CD14-positive monocyte (primary cell): Measurements from ENCODE around the gene WTAP. TPM values are rescaled to one million over a fixed set of nuclear protein-coding genes. Genes with fewer than 3 reads are reported as not detected.

ENCODE experiments used
- DNase-seq, 3 donors: peaks; one replicate each; pipeline ENCODE4 v3.0.0-alpha.2; 2011 to 2022
- H2AFZ ChIP-seq: 2 replicates; pipeline ENCODE4 v1.6.0; 2012; ENCODE audit warnings: mild to moderate bottlenecking, low read depth, low read length, inconsistent platforms; ENCODE audit not compliant: insufficient read depth, poor library complexity, severe bottlenecking
- H3K27ac ChIP-seq, 2 donors: 1 replicate in 1 of 2; 2 replicates in 1 of 2; pipeline ENCODE4 v1.5.1; 2012 to 2013; ENCODE audit warnings: low read length in 2 of 2, control low read depth in 1 of 2, inconsistent platforms in 1 of 2, low read depth in 1 of 2, mild to moderate bottlenecking in 1 of 2
- H3K27me3 ChIP-seq, 2 donors: one replicate each; pipeline versions ENCODE4 v1.6.0 to v1.6.1; 2011 to 2013; ENCODE audit warnings: low read length in 2 of 2; ENCODE audit not compliant: control insufficient read depth in 2 of 2, insufficient read depth in 2 of 2
- H3K36me3 ChIP-seq, 2 donors: replicated peaks in 1 of 2; 1 replicate in 1 of 2; 2 replicates in 1 of 2; pipeline versions ENCODE4 v1.5.1 to v1.6.1; 2012 to 2013; ENCODE audit warnings: low read length in 2 of 2, control low read depth in 1 of 2, inconsistent platforms in 1 of 2, mild to moderate bottlenecking in 1 of 2; ENCODE audit not compliant: insufficient read depth in 2 of 2, control insufficient read depth in 1 of 2
- H3K4me1 ChIP-seq, 2 donors: 1 replicate in 1 of 2; 2 replicates in 1 of 2; pipeline versions ENCODE4 v1.5.1 to v1.6.1; 2012 to 2013; ENCODE audit warnings: low read length in 2 of 2, control low read depth in 1 of 2, inconsistent platforms in 1 of 2, mild to moderate bottlenecking in 1 of 2, moderate library complexity in 1 of 2; ENCODE audit not compliant: insufficient read depth in 2 of 2, control insufficient read depth in 1 of 2
- H3K4me2 ChIP-seq: replicated peaks from 2 replicates; pipeline ENCODE3; 2012; ENCODE audit warnings: low read length, moderate library complexity, mild to moderate bottlenecking; ENCODE audit not compliant: poor library complexity, severe bottlenecking; ENCODE audit errors: extremely low read depth
- H3K4me3 ChIP-seq, 3 experiments: fragments of 200-600 bp in 1 of 3; sonication (generic) in 1 of 3; replicated peaks in 1 of 3; 1 replicate in 2 of 3; 2 replicates in 1 of 3; pipeline ENCODE4 v1.5.1; 2011 to 2013; ENCODE audit warnings: low read length in 3 of 3, mild to moderate bottlenecking in 3 of 3, control low read depth in 2 of 3, low read depth in 2 of 3, inconsistent platforms in 1 of 3, moderate library complexity in 1 of 3
- H3K79me2 ChIP-seq: 2 replicates; pipeline ENCODE4 v1.6.0; 2012; ENCODE audit warnings: mild to moderate bottlenecking, control low read depth, inconsistent platforms, low read length, moderate library complexity; ENCODE audit not compliant: insufficient read depth
- H3K9ac ChIP-seq: 2 replicates; pipeline ENCODE4 v1.6.0; 2017; ENCODE audit warnings: low read length, mild to moderate bottlenecking; ENCODE audit not compliant: insufficient read depth, poor library complexity, severe bottlenecking
- H3K9me3 ChIP-seq, 2 donors: replicated peaks in 1 of 2; 1 replicate in 1 of 2; 2 replicates in 1 of 2; pipeline versions ENCODE4 v1.5.1 to v1.6.1; 2012 to 2013; ENCODE audit warnings: low read length in 2 of 2, control low read depth in 1 of 2; ENCODE audit not compliant: control insufficient read depth in 1 of 2, insufficient read depth in 1 of 2
- H4K20me1 ChIP-seq: 2 replicates; pipeline ENCODE4 v1.6.0; 2012; ENCODE audit warnings: mild to moderate bottlenecking, low read length, control low read depth, moderate library complexity; ENCODE audit not compliant: insufficient read depth
- H3K27ac Mint-ChIP-seq, 7 donors: one replicate each; pipeline ENCODE4 v1.8.0; 2020; ENCODE audit warnings: mild to moderate bottlenecking in 7 of 7, mixed read lengths in 7 of 7, moderate library complexity in 6 of 7, inconsistent platforms in 2 of 7
- H3K27me3 Mint-ChIP-seq, 3 donors: one replicate each; pipeline ENCODE4 v1.8.0; 2021 to 2022; ENCODE audit warnings: low read depth in 3 of 3, mild to moderate bottlenecking in 3 of 3, mixed read lengths in 3 of 3, moderate library complexity in 3 of 3, inconsistent platforms in 1 of 3
- H3K36me3 Mint-ChIP-seq, 2 donors: one replicate each; pipeline ENCODE4 v1.8.0; 2020; ENCODE audit warnings: mixed read lengths in 2 of 2, inconsistent platforms in 1 of 2, mild to moderate bottlenecking in 1 of 2
- H3K4me1 Mint-ChIP-seq: one replicate; pipeline ENCODE4 v1.8.0; 2020; ENCODE audit warnings: mild to moderate bottlenecking, mixed read lengths
- H3K4me3 Mint-ChIP-seq, 2 donors: one replicate each; pipeline ENCODE4 v1.8.0; 2020; ENCODE audit warnings: mild to moderate bottlenecking in 2 of 2, mixed read lengths in 2 of 2, moderate library complexity in 1 of 2
- H3K9me3 Mint-ChIP-seq, 7 donors: one replicate each; pipeline ENCODE4 v1.8.0; 2020 to 2022; ENCODE audit warnings: mixed read lengths in 7 of 7, mild to moderate bottlenecking in 6 of 7, moderate library complexity in 6 of 7, inconsistent platforms in 2 of 7
- CTCF ChIP-seq: fragments of 200-600 bp; IDR thresholded peaks from one replicate; pipeline ENCODE4 v1.8.0; 2022; ENCODE audit warnings: antibody characterized with exemption, mild to moderate bottlenecking
- WGBS: methylation state at CpG from one replicate; pipeline ENCODE4 v1.1.5; 2013; ENCODE audit warnings: missing lambda C conversion rate; ENCODE audit not compliant: insufficient coverage; 5-methylcytosine and 5-hydroxymethylcytosine counted together
- intact Hi-C, 2 donors: fragments of 100-400 bp; cut with micrococcal nuclease; formaldehyde crosslinking; loops; one replicate each; pipeline versions ENCODE4 v1.15.0 to v1.15.1; 2023
- polyA plus RNA-seq, 3 donors: library from polyadenylated mRNA; depleted of rRNA in 1 of 3; unstranded in 2 of 3; stranded (reverse) in 1 of 3; fragments of 300-500 nt in 2 of 3; fragments of >200 nt in 1 of 3; fragmentation: Illumina TruSeq in 2 of 3; gene quantifications; 1 replicate in 2 of 3; 2 replicates in 1 of 3; pipeline ENCODE4 v1.2.3, GENCODE V29; 2012 to 2021

WTAP gene
- polyA plus RNA-seq, 3 donors = 50.8 to 95.9 (median 94.7) TPM

- Histone ChIP-seq H3K79me2 (peaks cover 19% of the 10 kb centered on the region), H3K4me2 (peak overlapping the region; percentile 22), H3K27me3 (no peaks in the 10 kb centered on the region), H2AFZ (no peak overlapping the region), H4K20me1 (no peaks in the 10 kb centered on the region), H3K9ac (no peak overlapping the region), H3K27ac (peak overlapping the region; percentile 35 to 89), H3K4me3 (peak overlapping the region in 1 of 3 experiments; percentile 43), H3K36me3 (no peaks in the 10 kb centered on the region), H3K4me1 (peaks cover 33 to 35% of the 10 kb centered on the region in 2 donors), H3K9me3 (no peaks in the 10 kb centered on the region)
- H3K9me3 Mint-ChIP-seq = no peaks in the 10 kb centered on the region
- H3K4me1 Mint-ChIP-seq = peaks cover 17% of the 10 kb centered on the region
- WGBS = 96% methylated on average over 2 of the region's 3 CpGs
- intact Hi-C loops = no loop called here
- no peak for TF ChIP-seq CTCF
- H3K4me3 Mint-ChIP-seq = no peak overlapping the region
- no peaks in the 10 kb centered on the region for H3K27me3 Mint-ChIP-seq
- DNase-seq = no peak
- peak overlapping the region in 6 of 7 donors; percentile 89 to 97 (median 92) for H3K27ac Mint-ChIP-seq
- peaks cover 0 to 3% of the 10 kb centered on the region in 2 donors for H3K36me3 Mint-ChIP-seq
These were observed 11.7 kb upstream of the WTAP start for GRCh38 chr6:159715605-159716004.

DNA sequence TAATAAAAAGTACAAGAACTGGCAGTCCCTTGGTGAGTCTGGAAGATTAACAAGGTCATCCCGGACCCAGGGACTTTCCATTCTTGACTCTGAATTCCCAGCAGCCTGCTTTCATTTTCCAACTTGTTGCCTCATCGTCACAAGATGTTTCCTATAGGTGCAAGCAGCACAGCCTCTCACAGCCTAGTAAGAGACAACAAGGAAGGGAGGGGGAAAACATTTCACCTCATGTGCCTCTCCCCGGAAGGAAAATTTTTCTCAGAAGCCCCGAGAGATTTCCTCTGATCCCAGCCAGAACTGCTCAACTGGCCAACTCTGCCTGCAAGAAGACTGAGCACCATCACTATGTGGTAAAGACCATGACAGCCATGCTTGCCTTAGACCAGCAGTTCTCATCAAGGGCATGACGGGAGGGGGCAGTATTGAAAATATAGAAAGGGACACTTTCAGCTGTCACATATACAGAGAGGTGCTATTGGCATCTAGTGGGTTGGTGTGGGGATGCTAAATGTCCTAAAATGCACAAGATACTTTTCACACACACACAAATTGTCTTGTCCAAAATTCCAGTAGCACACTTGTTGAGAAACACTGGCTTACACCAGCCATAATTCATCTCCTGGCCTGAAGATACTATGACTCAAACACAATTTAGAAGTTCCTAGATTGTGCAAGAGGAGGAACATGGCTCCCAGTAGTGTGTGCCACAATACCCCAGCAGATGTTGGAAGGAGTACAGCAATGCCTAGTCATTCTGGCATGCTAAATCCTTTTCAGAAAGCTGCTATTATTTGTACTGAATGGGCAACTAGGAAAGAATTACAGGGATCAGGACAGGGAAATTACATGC lies 10.8 kb upstream of the WTAP start:
- no peaks in the 10 kb centered on the region for H4K20me1 ChIP-seq
- Mint-ChIP-seq H3K4me3 (peak overlapping the region in 1 of 2 donors; percentile 46), H3K9me3 (no peaks in the 10 kb centered on the region), H3K4me1 (peaks cover 17% of the 10 kb centered on the region), H3K36me3 (peaks cover 0 to 3% of the 10 kb centered on the region in 2 donors), H3K27ac (peak overlapping the region; percentile 89 to 97 (median 90)), H3K27me3 (no peaks in the 10 kb centered on the region)
- H2AFZ ChIP-seq = peak overlapping the region; percentile 16
- no peaks in the 10 kb centered on the region for H3K36me3 ChIP-seq
- H3K27me3 ChIP-seq = no peaks in the 10 kb centered on the region
- H3K9me3 ChIP-seq = no peaks in the 10 kb centered on the region
- intact Hi-C loops = no loop called here
- peak overlapping the region in 1 of 3 experiments; percentile 43 for H3K4me3 ChIP-seq
- H3K79me2 ChIP-seq = peaks cover 19% of the 10 kb centered on the region
- WGBS = 87% methylated on average over 2 of the region's 5 CpGs
- H3K9ac ChIP-seq = peak overlapping the region; percentile 37
- DNase-seq = peak; percentile 80 to 98 (median 96)
- H3K4me1 ChIP-seq = peaks cover 33 to 35% of the 10 kb centered on the region in 2 donors
- TF ChIP-seq CTCF = no peak
- peak overlapping the region; percentile 30 for H3K4me2 ChIP-seq
- H3K27ac ChIP-seq = peak overlapping the region; percentile 81 to 89
